ENCODE results near the gene RAC3. TPM values are rescaled to one million over a fixed set of nuclear protein-coding genes. Genes with fewer than 3 reads are reported as not detected.

RAC3 gene
- total RNA-seq, 1 donor from 2014 or later, result 41.3 TPM

GRCh38 chr17:82029391-82029790, 2.1 kb upstream of the RAC3 start:
- Histone ChIP-seq H2AFZ (ENCODE audit: low read depth, low read length) (no peak overlapping the region), H3K4me3 (ENCODE audit: insufficient read depth, low read depth, low read length) (no peak overlapping the region), H3K9me3 (ENCODE audit: insufficient read depth, low read depth, low read length) (no peaks in the 10 kb centered on the region), H3K79me2 (ENCODE audit: insufficient read depth, low read length) (no peaks in the 10 kb centered on the region), H4K20me1 (ENCODE audit: insufficient read depth, low read length) (no peaks in the 10 kb centered on the region), H3K27me3 (ENCODE audit: insufficient read depth, low read length) (no peaks in the 10 kb centered on the region), H3K4me2 (ENCODE audit: low read length) (no peak overlapping the region), H3K36me3 (ENCODE audit: insufficient read depth, low read length) (no peaks in the 10 kb centered on the region), H3K4me1 (ENCODE audit: insufficient read depth, low read length) (peaks cover 12% of the 10 kb centered on the region), H3K27ac (ENCODE audit: low read depth, low read length) (no peak overlapping the region), H3K9ac (ENCODE audit: low read length) (no peak overlapping the region)
- Mint-ChIP-seq H3K4me1 (ENCODE audit: low read depth, unreplicated experiment) (no peaks in the 10 kb centered on the region), H3K27ac (ENCODE audit: unreplicated experiment) (no peak overlapping the region), H3K9me3 (ENCODE audit: unreplicated experiment) (no peaks in the 10 kb centered on the region), H3K4me3 (ENCODE audit: unreplicated experiment) (peak overlapping the region; percentile 71), H3K36me3 (ENCODE audit: low read depth, unreplicated experiment) (peaks cover 5% of the 10 kb centered on the region), H3K27me3 (ENCODE audit: low read depth, unreplicated experiment) (peaks cover 10% of the 10 kb centered on the region)
- FAIRE-seq (no peak), DNase-seq (ENCODE audit: low read depth) (no peak)
- TF ChIP-seq CTCF (IDR thresholded peaks at IDR 0.05; ENCODE audit: insufficient read depth, low read depth, low read length) (no peak), EZH2 (IDR thresholded peaks at IDR 0.05; ENCODE audit: insufficient read depth, low read length) (no peak)

- H3K27me3 Mint-ChIP-seq (ENCODE audit: low read depth, unreplicated experiment), result peaks cover 10% of the 10 kb centered on the region
- H3K4me1 ChIP-seq (ENCODE audit: insufficient read depth, low read length), result peaks cover 12% of the 10 kb centered on the region
- FAIRE-seq (no peak), DNase-seq (ENCODE audit: low read depth) (no peak)
- H3K27ac Mint-ChIP-seq (ENCODE audit: unreplicated experiment), result no peak overlapping the region
- no peaks in the 10 kb centered on the region for H3K9me3 ChIP-seq (ENCODE audit: insufficient read depth, low read depth, low read length)
- H4K20me1 ChIP-seq (ENCODE audit: insufficient read depth, low read length), result no peaks in the 10 kb centered on the region
- H3K27ac ChIP-seq (ENCODE audit: low read depth, low read length), result no peak overlapping the region
- no peaks in the 10 kb centered on the region for H3K79me2 ChIP-seq (ENCODE audit: insufficient read depth, low read length)
- H3K36me3 Mint-ChIP-seq (ENCODE audit: low read depth, unreplicated experiment), result peaks cover 6% of the 10 kb centered on the region
- peak overlapping the region; percentile 87 for H2AFZ ChIP-seq (ENCODE audit: low read depth, low read length)
- H3K9ac ChIP-seq (ENCODE audit: low read length), result no peak overlapping the region
- H3K4me3 ChIP-seq (ENCODE audit: insufficient read depth, low read depth, low read length), result no peak overlapping the region
- H3K4me2 ChIP-seq (ENCODE audit: low read length), result peak overlapping the region; percentile 91
- H3K36me3 ChIP-seq (ENCODE audit: insufficient read depth, low read length), result no peaks in the 10 kb centered on the region
- no peaks in the 10 kb centered on the region for H3K27me3 ChIP-seq (ENCODE audit: insufficient read depth, low read length)
- no peak overlapping the region for H3K4me3 Mint-ChIP-seq (ENCODE audit: unreplicated experiment)
- H3K9me3 Mint-ChIP-seq (ENCODE audit: unreplicated experiment), result no peaks in the 10 kb centered on the region
- TF ChIP-seq CTCF (IDR thresholded peaks at IDR 0.05; ENCODE audit: insufficient read depth, low read depth, low read length), result no peak
- no peak for TF ChIP-seq EZH2 (IDR thresholded peaks at IDR 0.05; ENCODE audit: insufficient read depth, low read length)
- no peaks in the 10 kb centered on the region for H3K4me1 Mint-ChIP-seq (ENCODE audit: low read depth, unreplicated experiment)
Measured at GRCh38 chr17:82029990-82030469, 1.4 kb upstream of the RAC3 start.

- Histone ChIP-seq H3K9me3 (ENCODE audit: insufficient read depth, low read depth, low read length) (no peaks in the 10 kb centered on the region), H3K27ac (ENCODE audit: low read depth, low read length) (no peak overlapping the region), H3K4me2 (ENCODE audit: low read length) (peak overlapping the region; percentile 91), H2AFZ (ENCODE audit: low read depth, low read length) (peak overlapping the region; percentile 87), H4K20me1 (ENCODE audit: insufficient read depth, low read length) (no peaks in the 10 kb centered on the region), H3K4me1 (ENCODE audit: insufficient read depth, low read length) (peaks cover 12% of the 10 kb centered on the region), H3K36me3 (ENCODE audit: insufficient read depth, low read length) (no peaks in the 10 kb centered on the region), H3K79me2 (ENCODE audit: insufficient read depth, low read length) (no peaks in the 10 kb centered on the region), H3K4me3 (ENCODE audit: insufficient read depth, low read depth, low read length) (peak overlapping the region; percentile 59), H3K9ac (ENCODE audit: low read length) (no peak overlapping the region), H3K27me3 (ENCODE audit: insufficient read depth, low read length) (no peaks in the 10 kb centered on the region)
- no peak overlapping the region for H3K27ac Mint-ChIP-seq (ENCODE audit: unreplicated experiment)
- H3K36me3 Mint-ChIP-seq (ENCODE audit: low read depth, unreplicated experiment), result peaks cover 12% of the 10 kb centered on the region
- no peaks in the 10 kb centered on the region for H3K4me1 Mint-ChIP-seq (ENCODE audit: low read depth, unreplicated experiment)
- no peak for FAIRE-seq
- no peaks in the 10 kb centered on the region for H3K9me3 Mint-ChIP-seq (ENCODE audit: unreplicated experiment)
- peak overlapping the region; percentile 69 for H3K4me3 Mint-ChIP-seq (ENCODE audit: unreplicated experiment)
- peaks cover 10% of the 10 kb centered on the region for H3K27me3 Mint-ChIP-seq (ENCODE audit: low read depth, unreplicated experiment)
- TF ChIP-seq EZH2 (IDR thresholded peaks at IDR 0.05; ENCODE audit: insufficient read depth, low read length) (no peak), CTCF (IDR thresholded peaks at IDR 0.05; ENCODE audit: insufficient read depth, low read depth, low read length) (peak; percentile 49)
- DNase-seq (ENCODE audit: low read depth), result peak; percentile 57
Measured at GRCh38 chr17:82030470-82031302, 792 bp upstream of the RAC3 start.

All from astrocyte (in vitro differentiated cells and primary cell).